ENCODE data around the gene VAV2.

Gene VAV2

GRCh38 chr9:133848471-133849109 is 143.5 kb downstream of the VAV2 start:
- no peak for DNase-seq

- DNase-seq, result no peak
These were observed 145.5 kb downstream of the VAV2 start for GRCh38 chr9:133846483-133847090.

- DNase-seq, result peak; percentile 62
These were observed 146.7 kb downstream of the VAV2 start for GRCh38 chr9:133845440-133845839.

GRCh38 chr9:133844881-133845410 is 147.2 kb downstream of the VAV2 start:
- no peak for DNase-seq

GRCh38 chr9:133844398-133844784 is 147.7 kb downstream of the VAV2 start:
- DNase-seq, result no peak

- no peak for DNase-seq
These were observed 148.2 kb downstream of the VAV2 start for GRCh38 chr9:133843751-133844397.

- no peak for DNase-seq
These were observed 148.9 kb downstream of the VAV2 start for GRCh38 chr9:133843250-133843649.

- DNase-seq, result no peak
These were observed 149.3 kb downstream of the VAV2 start for GRCh38 chr9:133842721-133843227.

- DNase-seq, result no peak
These were observed 149.9 kb downstream of the VAV2 start for GRCh38 chr9:133842174-133842573.

GRCh38 chr9:133841167-133841812 is 150.8 kb downstream of the VAV2 start:
- no peak for DNase-seq

GRCh38 chr9:133839822-133840329 is 152.2 kb downstream of the VAV2 start:
- no peak for DNase-seq

GRCh38 chr9:133838859-133839507 is 153.1 kb downstream of the VAV2 start:
- DNase-seq, result no peak

- DNase-seq, result no peak
These were observed 154.2 kb downstream of the VAV2 start for GRCh38 chr9:133837627-133838597.

- no peak for DNase-seq
These were observed 155.3 kb downstream of the VAV2 start for GRCh38 chr9:133836818-133837217.

GRCh38 chr9:133836001-133836758 is 155.9 kb downstream of the VAV2 start:
- DNase-seq, result no peak

GRCh38 chr9:133835262-133835901 is 156.7 kb downstream of the VAV2 start:
- no peak for DNase-seq

GRCh38 chr9:133834080-133834976 is 157.8 kb downstream of the VAV2 start:
- DNase-seq, result no peak

- DNase-seq, result no peak
These were observed 158.6 kb downstream of the VAV2 start for GRCh38 chr9:133833388-133834025.

All from right hindlimb (tissue), 1 donor.